NCI-H82 treated with DMSO at 0.1 percent for 48 hours (cell line): ENCODE measurements around the gene GGT6.

Source experiments
- DNase-seq: peaks from one replicate; lab custom pipeline; 2025; ENCODE audit not compliant: unreplicated experiment; lab: John Stamatoyannopoulos, UW

GGT6 gene

DNA sequence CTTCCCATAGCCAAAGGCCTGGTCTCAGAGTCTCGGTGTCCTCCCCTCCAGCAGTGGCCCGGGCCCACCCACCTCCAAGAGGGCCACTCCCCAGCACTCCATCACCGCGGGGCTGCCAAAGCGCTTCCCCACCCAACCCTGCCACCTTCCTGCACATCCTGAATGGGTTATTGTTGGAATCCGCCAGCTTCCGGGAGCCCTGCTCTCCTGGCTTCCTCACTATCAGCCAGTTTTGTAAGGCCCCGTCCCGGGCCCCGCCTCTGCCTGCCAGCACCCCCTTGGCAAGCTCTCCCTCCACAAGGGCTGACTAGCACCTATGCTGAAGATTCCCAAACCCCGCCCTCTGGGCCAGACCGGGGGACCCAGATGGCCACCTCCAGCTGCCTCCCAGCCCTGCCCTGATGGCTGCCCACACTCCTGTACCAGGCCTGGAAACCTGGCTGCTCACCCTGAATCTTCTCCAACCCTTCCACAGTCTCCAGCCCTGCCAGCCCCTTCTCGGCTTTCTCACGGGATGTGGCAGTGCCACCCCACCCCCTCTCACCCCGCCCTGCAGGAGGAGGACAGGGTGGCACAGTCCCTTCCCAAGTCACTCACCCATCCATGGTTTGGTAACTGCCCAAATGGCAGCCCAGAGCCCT is 19.6 kb downstream of the GGT6 start:
- DNase-seq = no peak

DNA sequence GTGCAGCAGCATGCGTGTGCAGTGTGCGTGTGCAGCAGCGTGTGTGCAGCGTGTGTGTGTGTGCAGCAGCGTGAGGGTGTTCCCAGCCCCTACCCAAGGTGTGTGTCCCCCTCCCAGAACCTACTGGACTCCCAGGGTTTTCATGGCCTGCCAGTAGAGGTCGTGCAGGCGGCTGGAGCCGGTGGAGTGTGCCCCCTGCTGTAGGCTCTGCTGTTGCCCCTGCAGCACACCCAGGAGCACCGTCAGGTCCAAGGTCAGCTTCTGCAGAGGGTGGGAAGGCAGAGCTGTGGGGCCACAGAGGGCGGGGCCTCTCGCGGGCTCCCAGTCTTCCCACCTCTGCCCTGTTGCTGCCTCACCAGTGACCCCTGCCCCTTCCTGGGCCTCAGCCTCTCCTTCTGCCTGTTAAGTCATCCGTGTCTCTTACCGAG is 20.1 kb downstream of the GGT6 start:
- DNase-seq = no peak

- DNase-seq = no peak
These were observed 20.7 kb downstream of the GGT6 start for GRCh38 chr17:4539576-4540223.

DNA sequence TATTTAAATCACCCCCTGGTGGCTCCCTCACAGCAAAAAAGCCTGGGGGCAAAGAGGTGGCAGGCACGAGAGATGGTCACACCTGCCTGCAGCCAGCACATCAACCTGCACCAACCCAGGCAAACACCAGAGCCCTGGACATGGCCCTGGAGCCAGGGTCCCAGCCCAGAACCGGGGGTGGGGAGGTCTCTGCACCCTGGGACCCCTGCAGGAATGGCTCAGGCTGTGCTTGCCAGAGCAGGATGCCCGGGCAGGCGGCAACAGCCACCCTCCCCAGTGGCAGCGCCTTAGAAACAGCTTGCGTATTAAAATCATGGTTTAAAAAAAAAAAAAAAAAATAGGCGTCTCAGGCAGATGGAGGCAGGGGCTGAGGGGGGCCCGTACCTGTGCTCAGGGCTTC is 21.4 kb downstream of the GGT6 start:
- no peak for DNase-seq

DNA sequence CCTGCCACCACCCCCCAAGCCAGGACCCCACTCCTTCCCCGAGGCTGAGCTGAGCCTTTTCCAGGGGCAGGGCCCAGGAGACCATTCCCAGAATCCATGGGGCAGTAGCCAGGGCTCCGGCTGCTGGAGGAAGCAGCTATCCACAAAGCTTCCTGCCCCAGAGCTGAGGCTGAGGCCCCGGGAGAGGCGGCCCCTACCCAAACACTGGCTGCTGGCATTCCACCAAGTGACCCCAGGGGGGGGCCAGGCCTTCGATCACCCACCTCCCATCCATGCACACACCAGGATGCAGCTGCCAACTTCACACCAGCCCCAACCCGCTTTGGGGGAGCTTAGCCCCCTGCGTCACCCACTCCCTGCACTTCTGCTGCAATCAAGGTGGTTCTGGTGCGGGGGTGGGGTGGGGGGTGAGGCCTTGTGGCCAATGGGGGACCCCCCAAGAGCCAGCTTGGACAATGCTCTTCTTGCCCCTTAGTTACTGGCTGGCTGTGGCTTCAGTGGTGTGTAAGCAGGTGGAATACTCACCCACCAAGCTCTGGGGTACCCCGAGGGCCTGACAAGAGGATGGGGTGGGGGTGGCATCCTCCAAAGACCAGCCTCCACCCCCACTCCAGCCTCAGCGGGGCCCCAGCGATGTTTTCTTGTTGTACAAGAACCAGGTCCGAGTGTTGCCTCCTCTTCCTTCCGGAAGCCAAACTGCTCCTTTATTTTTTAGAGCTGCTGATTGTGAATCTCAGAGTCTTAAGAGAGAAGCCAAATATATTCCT is 22.0 kb downstream of the GGT6 start:
- no peak for DNase-seq

DNA sequence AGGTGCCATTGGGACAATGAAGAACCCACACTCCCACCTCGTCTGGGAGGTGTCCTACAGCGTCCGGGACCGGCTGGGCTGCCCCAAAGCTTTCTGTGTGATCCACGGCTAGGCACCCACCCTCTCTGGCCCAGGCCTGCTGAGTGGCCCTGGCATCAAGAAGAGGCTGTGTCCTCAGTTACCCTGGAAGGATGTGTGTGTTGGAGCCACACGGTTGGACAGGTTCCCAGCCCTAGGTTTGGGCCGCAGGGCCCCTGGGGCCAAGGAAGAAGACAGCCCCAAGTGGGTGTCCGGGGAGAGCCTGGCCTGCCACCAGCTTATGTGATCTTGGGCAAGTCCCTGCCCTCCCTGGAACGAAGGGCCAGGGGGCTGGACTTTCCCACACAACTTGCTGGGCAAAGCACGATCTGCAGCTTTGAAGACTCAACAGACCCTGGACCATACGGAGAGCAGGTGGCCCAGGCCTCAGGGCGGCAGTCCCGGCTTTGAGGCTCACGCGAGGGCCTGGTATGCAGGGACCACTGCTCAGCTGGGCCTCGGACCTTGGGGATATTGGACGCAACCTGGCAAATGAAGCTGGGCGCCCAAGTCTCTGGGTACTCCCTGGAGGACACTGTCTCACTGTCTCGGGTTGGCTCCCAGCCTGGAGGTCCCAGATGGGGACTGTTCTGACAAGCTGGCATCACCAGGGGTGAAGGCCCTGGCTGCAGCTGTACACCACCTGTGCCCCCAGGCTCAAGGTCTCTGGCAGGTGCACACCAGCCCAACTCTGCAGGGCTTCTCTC is 22.7 kb downstream of the GGT6 start:
- DNase-seq = no peak

DNA sequence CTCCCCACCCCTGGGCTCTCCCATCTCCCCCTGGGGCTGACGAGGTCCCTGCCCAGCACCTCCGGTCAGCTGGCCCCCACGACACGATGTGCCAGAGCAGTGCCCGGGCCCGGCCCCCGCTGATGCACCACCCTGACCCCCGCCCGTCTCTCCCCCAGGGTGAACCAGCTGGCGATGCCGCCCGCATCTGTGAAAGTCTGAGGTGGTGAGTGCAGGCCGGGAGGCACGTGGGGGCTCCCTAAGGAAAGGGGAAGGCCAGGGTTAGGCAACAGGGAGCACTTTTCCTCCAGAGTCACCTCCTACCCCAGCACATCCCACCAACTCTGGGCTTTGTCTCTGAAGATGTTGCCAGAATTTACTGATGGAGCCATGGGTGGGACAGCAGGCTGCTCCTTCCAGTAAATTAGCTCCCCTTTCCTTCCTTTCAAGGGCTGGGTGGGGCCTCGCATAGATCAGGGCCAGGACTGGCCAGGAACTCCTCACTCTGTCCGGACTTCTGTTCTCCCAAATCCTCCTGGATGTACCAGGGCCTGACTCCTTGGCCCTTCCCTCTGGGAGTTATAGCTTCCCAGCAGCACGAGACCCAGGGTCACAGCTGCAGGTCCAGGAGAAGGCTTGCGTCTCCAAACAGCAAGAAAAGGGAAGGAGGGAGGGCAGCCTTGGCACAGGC is 23.5 kb downstream of the GGT6 start:
- DNase-seq = no peak

DNA sequence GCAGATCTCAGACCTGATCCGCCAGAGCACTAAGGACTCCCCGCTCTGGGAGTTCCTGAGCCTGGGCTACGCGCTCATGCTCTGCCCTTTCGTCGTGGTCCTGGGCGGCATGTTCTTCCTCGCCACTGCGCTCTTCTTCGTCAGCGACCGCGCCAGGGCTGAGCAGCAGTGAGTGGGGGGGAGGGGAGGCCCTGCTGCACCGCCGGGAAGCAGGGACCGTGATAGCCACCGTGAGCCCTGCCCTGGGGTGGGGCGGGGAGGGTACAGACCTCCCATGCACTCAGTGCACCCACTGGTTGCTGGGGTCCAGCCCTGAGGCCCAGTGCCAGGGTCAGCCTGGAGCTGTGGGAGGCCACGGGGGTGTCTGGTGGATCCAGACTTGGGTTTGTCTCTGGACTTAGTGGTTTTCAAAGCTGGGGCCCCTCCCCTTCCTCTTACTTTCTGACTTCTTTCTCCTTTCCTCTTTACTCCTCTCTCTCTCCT is 24.1 kb downstream of the GGT6 start:
- DNase-seq = no peak

DNA sequence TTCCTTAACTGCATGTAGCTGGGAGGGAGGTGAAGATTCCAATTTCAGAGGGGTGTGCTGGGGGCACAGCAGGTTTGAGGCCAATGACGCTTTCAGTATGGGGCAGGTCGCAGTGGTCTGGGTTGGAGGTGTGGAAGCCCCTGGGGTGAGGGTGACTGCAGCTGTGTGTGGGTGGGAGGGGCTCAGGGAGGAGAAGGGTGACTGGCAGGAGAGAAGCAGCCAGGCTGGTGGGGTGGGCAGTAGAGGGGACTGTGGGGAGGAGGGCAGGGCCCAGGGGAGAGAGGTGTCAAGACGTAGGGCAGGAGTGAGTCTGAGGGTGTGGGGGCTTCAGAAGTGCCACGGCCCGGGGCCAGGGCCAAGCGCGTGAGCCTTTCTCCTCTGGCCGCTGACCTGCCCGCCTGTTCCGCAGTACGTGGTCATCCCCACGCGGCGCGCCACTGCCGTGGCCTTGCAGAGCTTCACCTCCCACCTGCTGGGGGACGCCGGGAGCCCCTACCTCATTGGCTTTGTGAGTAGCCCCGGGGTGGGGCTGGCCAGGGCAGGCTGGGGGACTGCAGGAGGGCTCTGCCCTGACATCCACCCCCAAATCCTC is 24.6 kb downstream of the GGT6 start:
- DNase-seq = no peak

DNA sequence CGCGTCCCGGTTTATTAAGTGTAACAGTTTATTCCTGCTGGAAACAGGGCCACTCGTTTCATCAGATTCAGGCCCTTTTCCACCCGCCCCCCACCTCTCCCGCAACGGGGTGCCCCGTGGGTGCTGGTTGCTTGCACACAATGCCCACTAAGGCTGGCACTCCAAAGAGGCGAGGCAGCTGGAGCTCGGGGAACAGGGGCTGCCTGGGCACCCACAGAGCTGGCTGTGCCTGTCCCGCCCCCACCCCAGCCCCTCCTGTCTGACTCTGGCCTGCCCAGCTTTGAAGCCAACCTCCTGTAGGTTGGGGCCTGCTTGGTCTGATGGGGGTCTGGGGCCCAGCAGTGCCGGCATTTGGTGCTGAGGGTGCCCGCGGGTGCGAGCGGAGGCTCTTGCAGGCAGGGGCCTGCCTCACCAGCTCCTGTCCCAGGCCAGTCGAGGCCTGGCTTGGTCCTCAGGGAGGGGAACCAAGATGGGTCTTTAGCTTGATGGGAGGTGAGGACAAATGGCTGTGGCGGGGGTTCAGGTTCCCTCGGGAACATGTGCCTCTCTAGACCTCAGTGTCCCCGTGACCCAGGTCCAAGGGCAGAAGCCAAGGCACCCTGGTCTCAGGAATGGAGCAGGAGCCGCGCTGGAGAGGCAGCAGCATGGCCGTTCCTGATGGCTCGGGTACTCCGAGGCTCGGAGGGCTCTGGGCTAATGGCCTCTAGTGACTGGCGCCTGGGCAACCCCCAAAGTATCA is 25.3 kb downstream of the GGT6 start:
- DNase-seq = no peak

GRCh38 chr17:4534515-4534914 is 25.9 kb downstream of the GGT6 start:
- no peak for DNase-seq

- DNase-seq = no peak
These were observed 26.6 kb downstream of the GGT6 start for GRCh38 chr17:4533523-4534504.

- no peak for DNase-seq
These were observed 27.4 kb downstream of the GGT6 start for GRCh38 chr17:4532860-4533522.

DNA sequence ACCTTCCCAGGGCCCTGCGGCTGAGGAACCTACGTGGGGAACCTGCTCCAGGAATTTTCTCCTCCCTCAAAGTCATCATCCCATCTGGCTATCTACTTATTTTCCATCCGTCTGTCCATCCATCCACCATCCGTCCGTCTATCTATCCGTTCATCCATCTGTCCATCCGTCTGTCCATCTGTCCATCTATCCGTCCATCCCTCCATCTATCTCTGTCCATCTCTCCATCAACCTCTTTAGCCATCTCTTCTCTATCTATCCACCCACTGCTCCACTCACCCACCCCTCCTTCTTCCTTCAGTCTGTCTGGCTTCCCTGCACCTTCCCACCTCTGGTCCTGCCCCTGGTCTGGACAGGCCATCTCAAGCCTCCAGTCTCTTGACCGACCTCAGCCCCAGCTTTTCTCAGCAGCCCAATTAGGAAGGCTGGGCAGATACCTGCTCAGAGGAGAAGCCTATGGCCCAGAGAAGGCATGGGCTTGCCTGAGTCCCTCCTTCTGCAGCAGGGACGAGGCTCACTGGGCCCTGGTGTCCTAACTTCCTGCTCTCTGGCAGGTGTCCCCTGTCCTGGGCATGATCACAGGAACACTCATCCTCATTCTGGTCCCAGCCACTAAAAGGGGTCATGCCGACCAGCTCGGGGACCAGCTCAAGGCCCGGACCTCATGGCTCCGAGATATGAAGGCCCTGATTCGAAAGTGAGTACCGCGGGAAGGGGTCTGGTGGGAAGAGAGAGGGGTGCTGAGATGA is 28.2 kb downstream of the GGT6 start:
- DNase-seq = no peak

GRCh38 chr17:4530799-4531730 is 29.3 kb downstream of the GGT6 start:
- DNase-seq = no peak

DNA sequence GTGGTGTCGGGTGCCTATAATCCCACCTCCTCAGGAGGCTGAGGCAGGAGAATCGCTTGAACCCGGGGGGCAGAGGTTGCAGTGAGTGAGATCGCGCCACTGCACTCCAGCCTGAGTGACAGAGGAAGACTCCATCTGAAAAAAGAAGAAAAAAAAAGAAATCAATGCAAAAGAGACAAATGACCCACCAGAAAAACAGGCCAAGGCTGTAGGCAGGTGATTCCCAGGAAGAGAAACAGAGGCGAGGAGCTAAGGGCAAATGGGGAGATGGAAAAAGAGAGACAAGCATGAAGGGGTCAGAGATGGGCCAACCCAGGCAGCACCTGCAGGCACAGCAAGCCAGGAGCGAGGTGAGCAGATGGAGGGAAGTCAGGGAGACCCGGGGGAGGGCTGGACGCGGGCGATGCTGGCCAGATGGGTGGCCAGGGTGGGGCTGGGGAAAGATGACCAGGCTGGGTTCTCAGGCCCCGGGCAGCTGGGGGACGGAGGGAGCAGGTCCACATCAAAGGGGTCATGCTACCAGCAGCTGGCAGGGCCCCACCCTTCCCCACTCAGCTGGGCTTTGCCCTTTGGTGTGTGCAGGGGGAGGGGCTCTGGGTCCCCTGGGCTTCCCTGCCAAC is 30.7 kb downstream of the GGT6 start:
- DNase-seq = no peak
